Gastrocnemius medialis (tissue), 4 donors: Measurements from ENCODE around the gene WDR37. TPM values are rescaled to one million over a fixed set of nuclear protein-coding genes. Genes with fewer than 3 reads are reported as not detected.

ENCODE experiments used
- ATAC-seq, 2 donors: fragments of 150-250 bp; one replicate each; pipeline ENCODE4 v1.9.1; 2016
- DNase-seq, 2 donors: peaks; one replicate each; pipeline ENCODE4 v3.0.0-alpha.2; 2019
- H3K27ac ChIP-seq, 4 donors: fragments of 200-600 bp; sonication (generic); 1 replicate in 1 of 4; 2 replicates in 3 of 4; pipeline ENCODE4 v1.5.1; 2016 to 2018; ENCODE audit warnings: mild to moderate bottlenecking in 2 of 4, moderate library complexity in 1 of 4
- H3K27me3 ChIP-seq, 3 donors: fragments of 200-600 bp; sonication (generic) in 2 of 3; 1 replicate in 1 of 3; 2 replicates in 2 of 3; pipeline versions ENCODE4 v1.5.1 to v1.6.0; 2016 to 2019; ENCODE audit warnings: mild to moderate bottlenecking in 1 of 3, moderate library complexity in 1 of 3
- H3K36me3 ChIP-seq, 2 donors: fragments of 200-600 bp; sonication (generic) in 1 of 2; one replicate each; pipeline ENCODE4 v1.5.1; 2017 to 2018
- H3K4me1 ChIP-seq, 2 donors: fragments of 200-600 bp; sonication (generic) in 1 of 2; one replicate each; pipeline ENCODE4 v1.5.1; 2016 to 2017; ENCODE audit warnings: mild to moderate bottlenecking in 2 of 2
- H3K4me3 ChIP-seq, 4 donors: fragments of 200-600 bp; sonication (generic) in 3 of 4; 1 replicate in 1 of 4; 2 replicates in 3 of 4; pipeline ENCODE4 v1.5.1; 2016 to 2019; ENCODE audit warnings: mild to moderate bottlenecking in 2 of 4
- H3K9me3 ChIP-seq, 3 donors: fragments of 200-600 bp; sonication (generic) in 2 of 3; 1 replicate in 1 of 3; 2 replicates in 2 of 3; pipeline ENCODE4 v1.5.1; 2016 to 2019
- CTCF ChIP-seq, 5 experiments: fragments of 450-650 bp in 3 of 5; fragments of 200-600 bp in 2 of 5; sonication (generic) in 2 of 5; IDR thresholded peaks in 4 of 5; conservative IDR thresholded peaks in 1 of 5; 1 replicate in 4 of 5; 2 replicates in 1 of 5; pipeline ENCODE4 v1.5.1; 2016 to 2019; ENCODE audit warnings: antibody characterized with exemption in 5 of 5, mild to moderate bottlenecking in 3 of 5, moderate library complexity in 3 of 5
- POLR2A ChIP-seq, 2 donors: fragments of 450-650 bp; IDR thresholded peaks; one replicate each; pipeline ENCODE4 v1.6.1; 2017; ENCODE audit warnings: antibody characterized with exemption in 2 of 2, mild to moderate bottlenecking in 2 of 2, moderate library complexity in 2 of 2
- in situ Hi-C, 4 donors: fragments of 200-750 bp; cut with MboI; loops; one replicate each; pipeline versions ENCODE4 v1.15.0 to v1.8.0; 2017; ENCODE audit warnings: low sequenced_read_pairs in 4 of 4
- intact Hi-C: fragments of 100-400 bp; cut with DNase I; formaldehyde crosslinking; loops from one replicate; pipeline ENCODE4 v1.15.1; 2023; ENCODE audit warnings: low total_unique reads
- total RNA-seq, 4 donors: library from RNA; depleted of rRNA; stranded (reverse); fragments of >200 nt; gene quantifications; one replicate each; pipeline versions ENCODE4 v1.1.0 to v1.2.3, GENCODE V29; 2016

Gene WDR37
- total RNA-seq, 4 donors from 2014 or later = 18.4 to 26.2 (median 23.2) TPM

- DNase-seq (no peak), ATAC-seq (no peak)
- H3K36me3 ChIP-seq = peaks cover 0 to 38% of the 10 kb centered on the region in 2 donors
- H3K4me1 ChIP-seq = peaks cover 42 to 52% of the 10 kb centered on the region in 2 donors
- in situ Hi-C loops = no loop called here
- no peak overlapping the region for H3K4me3 ChIP-seq
- no peaks in the 10 kb centered on the region for H3K9me3 ChIP-seq
- no peaks in the 10 kb centered on the region for H3K27me3 ChIP-seq
- intact Hi-C loops = loop anchor here (10.0 kb wide), 2 partner anchors 357 to 417 kb away; partner anchors contain the start of gene DIP2C
- no peak for TF ChIP-seq POLR2A (IDR thresholded peaks at IDR 0.05)
- no peak for TF ChIP-seq CTCF (IDR thresholded peaks at IDR 0.05 in 4 of 5, conservative IDR thresholded peaks at IDR 0.05 in 1 of 5)
- peak overlapping the region; percentile 82 to 93 (median 90) for H3K27ac ChIP-seq
Observed at GRCh38 chr10:1041514-1041913, 14.7 kb upstream of the WDR37 start.

DNA sequence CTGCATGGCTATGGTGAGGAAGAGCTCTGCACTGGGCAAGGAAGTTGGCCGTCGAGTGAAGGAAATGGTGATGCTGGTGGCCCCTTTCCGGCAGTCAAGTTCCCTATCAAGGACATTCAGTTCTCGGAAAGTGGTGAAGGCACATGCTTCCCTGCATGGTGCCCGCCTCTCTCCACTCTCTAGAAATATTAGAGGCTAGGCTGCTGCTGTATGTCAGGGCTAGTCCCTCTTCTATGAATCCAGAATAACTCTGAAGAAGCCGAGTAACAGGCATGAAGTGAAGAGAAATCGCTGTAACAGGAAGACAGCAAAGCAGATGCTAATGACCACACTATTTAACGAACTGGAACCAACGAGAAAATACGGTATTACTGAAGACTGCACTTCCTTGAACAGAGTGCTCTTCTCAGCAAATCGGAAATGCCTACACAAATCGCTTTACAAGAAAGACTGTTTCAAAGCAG lies 12.6 kb upstream of the WDR37 start:
- ATAC-seq = peak; percentile 18 to 31
- peak in 1 of 2 donors; percentile 47 for DNase-seq
- TF ChIP-seq CTCF (IDR thresholded peaks at IDR 0.05 in 4 of 5, conservative IDR thresholded peaks at IDR 0.05 in 1 of 5) (no peak), POLR2A (IDR thresholded peaks at IDR 0.05) (peak; percentile 15 to 61)
- intact Hi-C loops = loop anchor here (10.0 kb wide), 2 partner anchors 359 to 419 kb away; partner anchors contain the start of gene DIP2C
- peak overlapping the region; percentile 82 to 93 (median 90) for H3K27ac ChIP-seq
- in situ Hi-C loops = no loop called here
- H3K36me3 ChIP-seq = peaks cover 0 to 34% of the 10 kb centered on the region in 2 donors
- peaks cover 47 to 52% of the 10 kb centered on the region in 2 donors for H3K4me1 ChIP-seq
- no peaks in the 10 kb centered on the region for H3K27me3 ChIP-seq
- no peaks in the 10 kb centered on the region for H3K9me3 ChIP-seq
- H3K4me3 ChIP-seq = peak overlapping the region in 2 of 4 donors; percentile 15 to 23

- Histone ChIP-seq H3K4me1 (peaks cover 47 to 52% of the 10 kb centered on the region in 2 donors), H3K27ac (peak overlapping the region; percentile 82 to 93 (median 90)), H3K9me3 (no peaks in the 10 kb centered on the region), H3K27me3 (no peaks in the 10 kb centered on the region), H3K4me3 (peak overlapping the region in 2 of 4 donors; percentile 15 to 23), H3K36me3 (peaks cover 0 to 34% of the 10 kb centered on the region in 2 donors)
- ATAC-seq (peak; percentile 38 to 47), DNase-seq (peak in 1 of 2 donors; percentile 55)
- TF ChIP-seq CTCF (IDR thresholded peaks at IDR 0.05 in 4 of 5, conservative IDR thresholded peaks at IDR 0.05 in 1 of 5) = no peak
- TF ChIP-seq POLR2A (IDR thresholded peaks at IDR 0.05) = no peak
- intact Hi-C loops (loop anchor here (10.0 kb wide), 2 partner anchors 359 to 419 kb away; partner anchors contain the start of gene DIP2C), in situ Hi-C loops (no loop called here)
Observed at GRCh38 chr10:1044146-1044545, 12.0 kb upstream of the WDR37 start.

DNA sequence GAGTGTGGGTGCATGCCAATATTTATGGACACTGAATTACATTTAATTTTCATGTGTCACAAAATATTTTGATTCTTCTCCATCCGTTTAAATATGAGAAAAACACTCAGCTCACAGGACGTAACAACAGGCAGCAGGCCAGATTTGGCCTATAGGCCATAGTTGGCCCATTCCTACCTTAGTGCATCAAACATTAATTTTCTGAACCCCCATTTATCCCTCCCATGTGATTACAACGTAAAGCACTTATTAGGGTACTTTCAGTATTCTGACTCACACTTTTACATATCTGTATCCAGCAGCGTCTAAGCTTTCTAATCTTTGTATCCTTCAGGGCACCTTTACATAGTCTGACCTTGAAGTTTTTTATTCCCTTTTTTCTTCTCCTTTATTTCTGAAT lies 11.2 kb upstream of the WDR37 start:
- intact Hi-C loops (loop anchor here (5.0 to 10.0 kb wide), 4 partner anchors 173 to 533 kb away; partner anchors contain the start of gene DIP2C), in situ Hi-C loops (no loop called here)
- TF ChIP-seq CTCF (IDR thresholded peaks at IDR 0.05 in 4 of 5, conservative IDR thresholded peaks at IDR 0.05 in 1 of 5) (no peak), POLR2A (IDR thresholded peaks at IDR 0.05) (no peak)
- DNase-seq = no peak
- no peaks in the 10 kb centered on the region for H3K9me3 ChIP-seq
- no peaks in the 10 kb centered on the region for H3K27me3 ChIP-seq
- ATAC-seq = no peak
- H3K36me3 ChIP-seq = peaks cover 0 to 34% of the 10 kb centered on the region in 2 donors
- no peak overlapping the region for H3K4me3 ChIP-seq
- H3K4me1 ChIP-seq = peaks cover 48 to 49% of the 10 kb centered on the region in 2 donors
- peak overlapping the region; percentile 82 to 93 (median 90) for H3K27ac ChIP-seq
